OCI-M1 (cell line): ENCODE data around the gene TMEM270.
"Not testable (repeated sequence)": the region's sequence is repeated elsewhere in the genome, so short reads cannot be mapped to it uniquely, and the experiment has no call there.

Source experiments
- DNase-seq: peaks from one replicate; lab custom pipeline; 2025; lab: John Stamatoyannopoulos, UW

TMEM270 gene

GRCh38 chr7:73860859-73861258 lies at the start of gene TMEM270:
TMEM270 (plus strand) TSS chr7:73861159; CDS start chr7:73861195, 36 bp downstream.
- DNase-seq: no peak

- peak; percentile 75 for DNase-seq
Measured at GRCh38 chr7:73811760-73812168, 49.2 kb upstream of the TMEM270 start.

GRCh38 chr7:73812996-73813395 lies 48.0 kb upstream of the TMEM270 start:
- peak; percentile 21 for DNase-seq

GRCh38 chr7:73815436-73815835 lies 45.5 kb upstream of the TMEM270 start:
- DNase-seq: no peak

DNA sequence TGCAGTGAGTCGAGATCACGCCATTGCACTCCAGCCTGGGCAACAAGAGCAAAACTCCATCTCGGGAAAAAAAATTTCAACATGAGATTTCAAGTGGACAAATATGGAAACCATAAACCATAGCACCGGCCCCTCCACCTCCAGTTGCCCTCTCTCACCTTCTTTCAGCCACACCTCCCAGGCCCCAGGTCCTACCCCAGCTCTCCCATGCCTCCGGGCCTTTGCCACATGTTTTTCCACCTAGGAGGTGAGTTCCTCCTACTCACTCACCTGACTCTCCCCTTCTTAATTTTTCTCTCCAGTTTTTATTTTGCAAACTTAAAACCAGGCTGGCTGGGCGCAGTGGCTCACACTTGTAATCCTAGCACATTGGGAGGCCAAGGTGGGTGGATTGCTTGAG lies 43.8 kb upstream of the TMEM270 start:
- no peak for DNase-seq

GRCh38 chr7:73820013-73820412 lies 40.9 kb upstream of the TMEM270 start:
- no peak for DNase-seq

DNA sequence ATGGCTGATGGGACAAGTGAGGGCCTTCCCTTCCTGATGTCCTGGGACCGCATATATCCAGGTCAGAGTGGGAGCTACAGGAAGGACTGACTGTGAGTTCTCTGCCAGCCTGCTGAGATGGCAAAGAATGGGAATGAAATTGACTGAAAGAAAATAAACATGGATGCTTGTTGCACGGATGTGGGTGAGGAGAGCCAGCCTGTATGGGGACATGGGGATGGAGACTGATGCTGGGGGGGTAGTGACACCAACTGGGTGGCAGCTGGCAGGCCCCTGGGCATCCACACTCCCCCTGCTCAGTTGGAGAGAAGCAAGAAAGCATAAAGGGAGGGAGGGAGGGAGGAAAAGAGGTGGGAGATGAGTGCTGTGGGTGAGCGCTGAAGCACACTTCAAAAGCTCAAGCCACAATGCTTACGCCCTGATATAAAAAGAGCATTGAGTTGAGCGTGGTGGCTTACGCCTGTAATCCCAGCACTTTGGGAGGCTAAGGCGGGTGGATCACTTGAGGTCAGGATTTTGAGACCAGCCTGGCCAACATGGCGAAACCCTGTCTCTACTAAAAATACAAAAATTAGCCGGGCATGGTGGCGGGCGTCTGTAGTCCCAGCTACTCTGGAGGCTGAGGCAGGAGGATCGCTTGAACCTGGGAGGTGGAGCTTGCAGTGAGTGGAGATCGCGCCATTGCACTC lies 39.2 kb upstream of the TMEM270 start:
- not testable (repeated sequence) for DNase-seq

DNA sequence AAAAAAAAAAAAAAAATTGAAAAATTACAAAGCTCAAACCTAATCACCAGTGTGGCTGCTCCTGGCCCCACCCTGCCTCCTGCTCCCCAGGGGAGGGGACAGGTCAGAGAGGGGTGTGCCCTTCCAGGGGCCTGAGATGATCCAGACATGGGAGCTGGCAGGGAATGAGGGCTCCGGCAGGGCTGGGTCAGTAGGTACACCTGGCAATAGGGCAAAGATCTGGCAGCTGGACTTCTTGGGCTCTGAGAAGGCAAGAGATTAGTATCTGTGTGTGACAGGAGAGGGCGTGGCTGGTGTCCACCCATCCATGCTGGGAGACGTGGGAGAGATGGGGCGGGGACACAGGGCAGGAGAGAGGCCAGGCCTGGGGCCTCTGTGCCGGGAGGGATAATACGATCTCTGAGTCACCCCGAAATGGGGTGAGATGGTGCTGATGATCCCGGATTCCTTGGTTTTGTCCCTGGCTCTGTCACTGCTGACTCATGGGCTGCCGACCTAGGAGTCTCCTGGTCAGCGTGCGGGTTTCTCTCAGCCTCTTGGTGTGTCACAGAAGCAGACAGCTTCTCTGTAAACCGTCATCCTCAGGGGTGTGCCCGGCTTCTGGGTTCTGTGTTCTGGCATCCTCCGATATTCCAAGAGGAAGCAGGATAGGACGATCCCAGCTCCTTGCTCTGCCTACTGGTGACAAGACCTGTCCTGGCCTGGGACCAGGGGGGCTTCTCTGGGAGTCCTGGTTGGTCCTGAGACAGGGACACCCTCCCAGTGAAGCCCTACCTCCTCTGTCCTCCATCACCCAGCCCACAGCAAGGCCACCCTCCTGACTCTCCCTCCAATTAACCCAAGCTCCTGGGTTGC lies 38.4 kb upstream of the TMEM270 start:
- peak; percentile 75 for DNase-seq

DNA sequence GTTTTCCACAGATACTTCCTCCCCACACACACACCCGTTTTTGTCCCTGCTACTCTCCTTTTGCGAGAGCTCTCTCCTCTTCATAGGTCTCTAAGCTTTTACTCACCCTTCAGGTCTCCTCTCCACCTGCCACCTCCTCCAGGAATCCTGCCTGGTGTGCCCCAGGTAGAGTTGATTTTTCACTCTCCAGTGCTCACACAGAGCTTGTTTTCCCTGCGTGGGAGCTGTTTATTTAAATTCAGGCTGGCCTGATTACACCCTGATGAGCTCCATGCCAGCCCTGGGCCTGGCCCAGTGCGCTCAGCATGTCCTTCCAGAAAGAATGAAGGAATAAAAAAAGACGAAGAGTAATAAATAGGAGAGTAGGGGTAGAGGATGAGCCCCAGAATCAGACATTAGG lies 37.7 kb upstream of the TMEM270 start:
- no peak for DNase-seq

DNA sequence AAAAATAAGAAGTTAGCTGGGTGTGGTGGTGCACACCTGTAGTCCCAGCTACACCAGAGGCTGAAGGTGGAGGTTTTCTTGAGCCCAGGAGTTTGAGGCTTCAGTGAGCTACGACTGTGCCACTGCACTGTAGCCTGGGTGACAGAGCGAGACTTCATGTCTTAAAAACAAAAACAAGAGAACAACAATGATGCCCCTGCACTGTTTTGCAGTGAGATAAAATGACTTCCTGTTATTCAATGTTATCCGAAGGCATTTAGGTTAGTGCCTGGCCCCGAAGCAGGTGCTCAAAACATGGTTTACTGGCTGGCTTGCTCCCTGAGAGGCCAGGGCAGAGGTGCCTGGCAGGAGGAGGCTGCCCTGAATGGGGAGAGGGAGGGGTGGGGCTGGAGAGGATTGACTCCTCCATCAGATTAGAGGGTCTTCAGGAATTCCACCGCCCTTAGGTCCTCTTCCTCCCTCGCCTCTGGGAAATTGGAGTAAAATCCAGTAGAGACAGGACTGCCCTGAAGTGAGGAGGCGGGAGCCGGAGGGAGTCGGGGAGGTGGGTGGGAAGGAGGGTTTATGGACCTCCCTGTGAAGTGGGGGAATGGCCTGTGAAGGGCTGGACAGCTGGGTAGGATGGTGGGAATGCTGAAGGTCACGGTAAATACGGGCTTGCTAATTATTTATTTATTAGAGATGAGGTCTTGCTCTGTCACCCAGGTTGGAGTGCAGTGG lies 36.9 kb upstream of the TMEM270 start:
- no peak for DNase-seq

- DNase-seq: no peak
Measured at GRCh38 chr7:73824986-73825385, 36.0 kb upstream of the TMEM270 start.

DNA sequence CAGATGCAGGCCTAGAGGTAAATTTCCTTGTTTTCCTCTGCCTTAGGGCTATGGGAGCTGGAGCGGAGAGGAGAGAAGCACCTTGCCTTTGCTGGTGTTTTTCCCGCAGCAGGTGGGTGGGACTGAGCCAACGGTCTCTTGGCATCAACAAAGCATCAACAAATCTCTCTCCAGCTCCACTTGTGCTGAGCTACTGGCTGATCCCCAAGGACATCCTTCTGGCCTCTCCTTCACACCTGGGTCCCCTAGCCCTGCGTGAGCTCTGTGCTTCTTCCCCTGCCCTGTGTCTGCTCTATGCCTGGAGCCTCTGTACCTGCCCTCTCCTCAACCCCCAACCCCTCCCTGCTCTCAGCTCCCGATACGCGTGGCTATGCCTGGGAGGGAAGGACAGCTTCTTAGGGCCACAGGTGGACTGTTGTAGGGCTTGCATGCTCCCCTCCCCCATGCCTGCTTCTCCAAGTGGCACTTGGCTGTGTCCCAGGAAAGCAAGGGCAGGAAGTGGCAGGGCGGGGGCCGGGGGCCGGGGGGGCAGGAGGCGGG lies 33.3 kb upstream of the TMEM270 start:
- DNase-seq: peak; percentile 53

- peak; percentile 83 for DNase-seq
Measured at GRCh38 chr7:73828107-73828803, 32.7 kb upstream of the TMEM270 start.

DNA sequence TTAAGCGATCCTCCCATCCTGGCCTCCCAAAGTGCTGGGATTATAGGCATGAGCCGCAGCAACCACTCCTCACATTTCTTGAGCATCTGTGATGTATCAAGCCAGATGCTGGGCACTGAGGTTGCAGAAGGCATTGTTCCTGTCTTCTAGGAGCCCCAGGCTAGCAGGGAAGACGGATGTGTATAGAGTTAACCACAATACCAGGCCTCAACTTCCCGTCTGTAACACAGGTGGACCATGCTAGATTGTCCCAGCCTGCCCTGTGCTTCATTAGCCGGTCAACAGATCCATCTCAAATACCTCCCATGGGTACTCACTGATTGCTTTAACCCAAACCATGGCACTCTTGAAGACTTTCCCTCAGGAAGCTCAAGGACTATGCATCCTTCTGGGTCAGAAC lies 32.0 kb upstream of the TMEM270 start:
- no peak for DNase-seq

DNA sequence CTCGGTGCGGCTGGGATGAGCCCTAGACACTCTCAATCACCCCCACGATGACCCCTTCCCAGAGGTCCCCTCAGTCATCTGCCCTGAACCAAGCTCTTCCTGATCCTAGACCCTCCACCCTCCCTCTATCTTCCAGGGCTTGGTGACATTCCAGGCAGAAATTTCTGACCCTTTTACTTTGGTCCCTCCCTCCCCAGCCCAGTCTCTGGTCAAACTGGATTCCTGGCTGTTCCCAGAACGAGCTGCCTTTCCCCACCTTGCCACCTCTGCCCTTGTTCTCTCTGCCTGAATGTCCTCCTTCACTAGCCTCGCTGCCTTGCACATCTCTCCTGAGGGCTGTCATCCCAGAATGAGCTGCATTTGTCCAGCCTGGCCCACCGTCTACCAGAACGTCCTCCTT lies 31.5 kb upstream of the TMEM270 start:
- DNase-seq: no peak

GRCh38 chr7:73829921-73830680 lies 30.9 kb upstream of the TMEM270 start:
- no peak for DNase-seq

- no peak for DNase-seq
Measured at GRCh38 chr7:73830681-73831583, 30.0 kb upstream of the TMEM270 start, which contains the start of gene CLDN4. CLDN4 (plus strand) TSS chr7:73830996; CDS start chr7:73831202, 206 bp downstream.

DNA sequence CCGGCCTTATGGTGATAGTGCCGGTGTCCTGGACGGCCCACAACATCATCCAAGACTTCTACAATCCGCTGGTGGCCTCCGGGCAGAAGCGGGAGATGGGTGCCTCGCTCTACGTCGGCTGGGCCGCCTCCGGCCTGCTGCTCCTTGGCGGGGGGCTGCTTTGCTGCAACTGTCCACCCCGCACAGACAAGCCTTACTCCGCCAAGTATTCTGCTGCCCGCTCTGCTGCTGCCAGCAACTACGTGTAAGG lies 29.4 kb upstream of the TMEM270 start:
- no peak for DNase-seq

- DNase-seq: no peak
Measured at GRCh38 chr7:73831834-73832651, 28.9 kb upstream of the TMEM270 start.
